ENCODE data around the gene AMMECR1. TPM values are rescaled to one million over a fixed set of nuclear protein-coding genes. Genes with fewer than 3 reads are reported as not detected.

AMMECR1 gene
- total and polyA plus RNA-seq, 7 donors, result 0.69 to 2.4 (median 1.2) TPM

DNA sequence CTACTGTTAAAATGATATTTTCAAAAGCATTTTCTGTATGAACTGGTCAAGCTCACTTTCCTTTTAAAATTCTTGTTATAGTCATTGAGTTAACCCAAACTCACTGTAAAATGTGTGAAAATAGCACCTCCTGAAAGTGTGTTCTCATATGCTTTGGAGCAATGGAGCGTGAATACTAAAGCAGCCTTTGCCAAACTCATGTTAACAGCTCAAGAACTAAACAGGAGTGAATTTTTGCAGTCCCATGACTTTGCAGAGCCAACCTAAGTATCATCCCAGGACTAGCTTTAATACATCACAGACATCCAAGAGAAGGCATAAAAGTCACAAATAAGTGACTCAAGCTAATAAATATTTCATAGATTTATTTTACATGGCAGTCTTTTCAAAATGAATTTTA lies 2.3 kb downstream of the AMMECR1 start:
- Histone ChIP-seq H3K4me1 (no peaks in the 10 kb centered on the region), H3K4me3 (no peak overlapping the region), H3K9me3 (no peaks in the 10 kb centered on the region), H3K27me3 (ENCODE audit: insufficient read depth in 3 of 3, low read length in 2 of 3) (peaks cover 0 to 6% (median 0%) of the 10 kb centered on the region in 3 donors), H3K36me3 (ENCODE audit: insufficient read depth in 1 of 2, low read depth in 1 of 2) (no peaks in the 10 kb centered on the region), H3K27ac (no peak overlapping the region)
- intact Hi-C loops (cut with DNase I), result loop anchor here in 1 of 2 donors (10.0 kb wide), 1 partner anchor 151 kb away; no protein-coding TSS in a partner anchor
- TF ChIP-seq, protein P1, sequence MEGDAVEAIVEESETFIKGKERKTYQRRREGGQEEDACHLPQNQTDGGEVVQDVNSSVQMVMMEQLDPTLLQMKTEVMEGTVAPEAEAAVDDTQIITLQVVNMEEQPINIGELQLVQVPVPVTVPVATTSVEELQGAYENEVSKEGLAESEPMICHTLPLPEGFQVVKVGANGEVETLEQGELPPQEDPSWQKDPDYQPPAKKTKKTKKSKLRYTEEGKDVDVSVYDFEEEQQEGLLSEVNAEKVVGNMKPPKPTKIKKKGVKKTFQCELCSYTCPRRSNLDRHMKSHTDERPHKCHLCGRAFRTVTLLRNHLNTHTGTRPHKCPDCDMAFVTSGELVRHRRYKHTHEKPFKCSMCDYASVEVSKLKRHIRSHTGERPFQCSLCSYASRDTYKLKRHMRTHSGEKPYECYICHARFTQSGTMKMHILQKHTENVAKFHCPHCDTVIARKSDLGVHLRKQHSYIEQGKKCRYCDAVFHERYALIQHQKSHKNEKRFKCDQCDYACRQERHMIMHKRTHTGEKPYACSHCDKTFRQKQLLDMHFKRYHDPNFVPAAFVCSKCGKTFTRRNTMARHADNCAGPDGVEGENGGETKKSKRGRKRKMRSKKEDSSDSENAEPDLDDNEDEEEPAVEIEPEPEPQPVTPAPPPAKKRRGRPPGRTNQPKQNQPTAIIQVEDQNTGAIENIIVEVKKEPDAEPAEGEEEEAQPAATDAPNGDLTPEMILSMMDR (IDR thresholded peaks at IDR 0.05), result no peak
- WGBS, 3 donors, result 59 to 76% (median 73%) methylated on average over 1 of the region's 1 CpG
- ATAC-seq (no peak), DNase-seq (no peak)

DNA sequence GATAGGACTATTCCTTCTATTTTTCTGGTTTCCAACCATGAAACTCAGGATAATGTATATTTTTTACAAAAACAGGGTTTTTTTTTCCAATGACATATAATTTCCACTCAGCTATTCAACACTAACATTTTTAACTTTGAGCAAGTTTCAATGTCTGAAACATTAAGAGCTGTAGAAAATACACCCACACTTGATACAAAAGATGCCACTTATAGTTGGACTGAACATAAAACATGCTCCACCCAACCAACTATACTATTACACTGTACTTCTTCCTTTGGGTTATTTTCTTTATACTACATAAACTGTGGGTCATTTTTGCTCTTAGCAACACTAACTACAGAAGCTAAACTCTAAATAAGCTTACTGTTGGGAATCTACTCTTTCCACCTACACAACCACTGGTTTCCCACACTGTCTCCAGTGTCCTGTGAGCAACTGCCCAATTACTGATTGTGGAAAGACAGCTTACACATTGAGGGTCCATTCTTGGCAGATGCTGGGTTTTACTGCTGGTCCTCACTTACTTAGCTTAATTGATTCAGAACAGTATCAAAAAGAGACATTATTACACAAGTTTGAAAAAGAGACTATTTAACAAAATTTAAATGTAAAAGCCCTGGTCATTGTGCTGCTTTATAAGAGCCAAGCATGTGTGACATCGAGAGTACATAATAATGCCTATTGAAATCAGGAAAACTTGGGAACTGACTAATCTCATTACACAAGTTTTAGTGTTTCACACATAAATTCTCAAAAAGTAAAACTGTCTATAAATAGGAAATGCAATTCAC lies 6.3 kb downstream of the AMMECR1 start:
- H3K9me3 ChIP-seq, result no peaks in the 10 kb centered on the region
- TF ChIP-seq, protein P1 (IDR thresholded peaks at IDR 0.05), result no peak
- H3K27me3 ChIP-seq (ENCODE audit: insufficient read depth in 3 of 3, low read length in 2 of 3), result no peaks in the 10 kb centered on the region
- no peak for ATAC-seq
- no peak overlapping the region for H3K27ac ChIP-seq
- no peak overlapping the region for H3K4me3 ChIP-seq
- 61 to 76% (median 74%) methylated on average over 1 of the region's 1 CpG for WGBS, 3 donors
- no peaks in the 10 kb centered on the region for H3K36me3 ChIP-seq (ENCODE audit: insufficient read depth in 1 of 2, low read depth in 1 of 2)
- H3K4me1 ChIP-seq, result peaks cover 7% of the 10 kb centered on the region
- DNase-seq, result no peak
- intact Hi-C loops (cut with DNase I), result loop anchor here in 1 of 2 donors (10.0 kb wide), 1 partner anchor 147 kb away; no protein-coding TSS in a partner anchor

DNA sequence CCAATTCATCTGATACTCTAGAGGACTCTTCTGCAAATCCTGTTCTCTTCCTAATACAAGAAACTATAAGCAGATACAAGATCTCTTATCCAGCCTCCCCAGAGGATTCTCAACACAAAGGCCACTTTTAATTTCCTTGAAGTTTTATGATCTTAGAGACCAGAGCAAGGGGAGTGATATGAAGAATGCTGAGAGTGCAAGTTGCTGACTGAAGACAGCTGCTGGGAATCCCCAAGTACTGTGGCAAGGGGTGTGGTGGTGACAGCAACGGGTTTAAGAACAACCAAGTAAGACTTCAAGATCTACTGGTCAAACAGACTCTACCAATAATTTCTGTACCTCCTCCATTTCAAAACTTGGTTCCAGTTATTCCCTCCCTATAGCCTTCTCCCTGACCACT lies 7.0 kb downstream of the AMMECR1 start:
- TF ChIP-seq, protein P1 (IDR thresholded peaks at IDR 0.05), result no peak
- intact Hi-C loops (cut with DNase I), result loop anchor here in 1 of 2 donors (10.0 kb wide), 1 partner anchor 146 kb away; no protein-coding TSS in a partner anchor
- peak in 2 of 4 donors; percentile 50 to 66 for ATAC-seq

DNA sequence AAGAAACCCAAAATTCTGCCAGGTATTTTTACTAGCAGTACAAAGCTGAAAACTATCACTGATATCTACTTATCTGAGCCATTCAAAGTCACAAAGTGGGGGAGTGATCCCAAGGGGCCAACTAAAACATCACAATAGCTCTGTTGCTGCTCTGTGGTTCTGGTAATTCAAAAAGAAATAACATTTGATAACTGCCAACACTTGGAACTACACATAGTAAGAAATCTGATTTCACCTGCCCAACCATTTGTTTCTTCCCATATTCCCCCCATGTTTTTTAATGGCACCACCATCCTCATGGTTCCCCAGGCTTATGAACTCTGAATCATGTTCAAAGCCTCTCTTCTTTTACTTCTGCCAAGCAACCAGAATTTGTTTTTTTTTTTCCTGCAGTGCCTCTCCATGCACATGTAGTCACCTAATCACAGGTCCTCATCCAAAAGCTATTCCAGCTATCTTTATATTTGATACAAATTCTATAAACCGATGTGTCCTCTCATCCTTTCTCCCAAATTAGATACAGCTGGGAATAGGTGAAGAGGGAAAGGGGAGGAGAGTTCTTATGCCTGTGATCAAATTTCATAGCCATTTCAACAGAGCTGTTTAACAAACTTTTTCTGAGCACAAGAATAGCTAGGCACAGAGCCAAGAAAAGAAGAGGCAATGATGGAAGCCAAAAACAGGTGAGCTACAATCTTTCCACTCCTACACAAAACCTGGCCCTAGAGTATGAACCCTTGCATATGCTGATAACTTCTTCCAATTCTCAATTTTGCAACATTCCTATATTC lies 7.7 kb downstream of the AMMECR1 start:
- H3K4me1 ChIP-seq, result peaks cover 7% of the 10 kb centered on the region
- ATAC-seq (peak in 3 of 4 donors; percentile 43 to 65 (median 56)), DNase-seq (no peak)
- no peak overlapping the region for H3K27ac ChIP-seq
- H3K9me3 ChIP-seq, result no peaks in the 10 kb centered on the region
- 9 to 37% (median 22%) methylated on average over 1 of the region's 1 CpG for WGBS, 3 donors
- H3K27me3 ChIP-seq (ENCODE audit: insufficient read depth in 3 of 3, low read length in 2 of 3), result no peaks in the 10 kb centered on the region
- H3K4me3 ChIP-seq, result no peak overlapping the region
- TF ChIP-seq, protein P1 (IDR thresholded peaks at IDR 0.05), result no peak
- H3K36me3 ChIP-seq (ENCODE audit: insufficient read depth in 1 of 2, low read depth in 1 of 2), result no peaks in the 10 kb centered on the region
- intact Hi-C loops (cut with DNase I), result loop anchor here in 1 of 2 donors (10.0 kb wide), 1 partner anchor 145 kb away; no protein-coding TSS in a partner anchor

More for the DNA sequence above, 7.0 kb downstream of the AMMECR1 start:
- no peak overlapping the region for H3K4me3 ChIP-seq
- H3K4me1 ChIP-seq, result peaks cover 7% of the 10 kb centered on the region
- no peak for DNase-seq
- 8 to 30% (median 30%) methylated on average over 1 of the region's 1 CpG for WGBS, 3 donors
- H3K27me3 ChIP-seq (ENCODE audit: insufficient read depth in 3 of 3, low read length in 2 of 3), result no peaks in the 10 kb centered on the region
- H3K9me3 ChIP-seq, result no peaks in the 10 kb centered on the region
- no peak overlapping the region for H3K27ac ChIP-seq
- H3K36me3 ChIP-seq (ENCODE audit: insufficient read depth in 1 of 2, low read depth in 1 of 2), result no peaks in the 10 kb centered on the region

Measured in psoas muscle (tissue), 8 donors.